ENCODE measurements around the gene ATP8A2. TPM values are rescaled to one million over a fixed set of nuclear protein-coding genes. Genes with fewer than 3 reads are reported as not detected.

The ATP8A2 gene
- total RNA-seq, 4 donors from 2014 or later = 0.13 to 0.24 (median 0.20) TPM

- DNase-seq (ENCODE audit: low spot score in 2 of 2) = no peak
- Histone ChIP-seq H3K36me3 (no peaks in the 10 kb centered on the region), H3K27me3 (no peaks in the 10 kb centered on the region), H3K4me3 (no peak overlapping the region), H3K4me1 (no peaks in the 10 kb centered on the region), H3K27ac (no peak overlapping the region), H3K9me3 (no peaks in the 10 kb centered on the region)
- TF ChIP-seq POLR2A (IDR thresholded peaks at IDR 0.05) = no peak
- no peak for TF ChIP-seq EP300 (IDR thresholded peaks at IDR 0.05)
- TF ChIP-seq POLR2AphosphoS5 (IDR thresholded peaks at IDR 0.05) = no peak
- no peak for TF ChIP-seq CTCF (IDR thresholded peaks at IDR 0.05)
- WGBS = 76% methylated on average over 2 of the region's 2 CpGs
Measured at GRCh38 chr13:25840931-25841330, 469.2 kb downstream of the ATP8A2 start.

- no peaks in the 10 kb centered on the region for H3K27me3 ChIP-seq
- WGBS = 83% methylated on average over 4 of the region's 4 CpGs
- TF ChIP-seq POLR2AphosphoS5 (IDR thresholded peaks at IDR 0.05) (no peak), EP300 (IDR thresholded peaks at IDR 0.05) (no peak), POLR2A (IDR thresholded peaks at IDR 0.05) (no peak), CTCF (IDR thresholded peaks at IDR 0.05) (no peak)
- no peak overlapping the region for H3K4me3 ChIP-seq
- no peaks in the 10 kb centered on the region for H3K4me1 ChIP-seq
- H3K27ac ChIP-seq = no peak overlapping the region
- no peaks in the 10 kb centered on the region for H3K9me3 ChIP-seq
- DNase-seq (ENCODE audit: low spot score in 2 of 2) = no peak
- H3K36me3 ChIP-seq = no peaks in the 10 kb centered on the region
Measured at GRCh38 chr13:25843692-25844091, 471.9 kb downstream of the ATP8A2 start.

GRCh38 chr13:25844559-25845434 is 473.0 kb downstream of the ATP8A2 start:
- H3K4me3 ChIP-seq = no peak overlapping the region
- no peaks in the 10 kb centered on the region for H3K36me3 ChIP-seq
- H3K27ac ChIP-seq = no peak overlapping the region
- 79% methylated on average over 7 of the region's 7 CpGs for WGBS
- no peak for TF ChIP-seq POLR2A (IDR thresholded peaks at IDR 0.05)
- TF ChIP-seq POLR2AphosphoS5 (IDR thresholded peaks at IDR 0.05) = no peak
- no peak for TF ChIP-seq EP300 (IDR thresholded peaks at IDR 0.05)
- no peak for TF ChIP-seq CTCF (IDR thresholded peaks at IDR 0.05)
- no peaks in the 10 kb centered on the region for H3K4me1 ChIP-seq
- DNase-seq (ENCODE audit: low spot score in 2 of 2) = no peak
- H3K27me3 ChIP-seq = no peaks in the 10 kb centered on the region
- H3K9me3 ChIP-seq = no peaks in the 10 kb centered on the region

GRCh38 chr13:25846222-25846984 is 474.6 kb downstream of the ATP8A2 start:
- Histone ChIP-seq H3K27me3 (no peaks in the 10 kb centered on the region), H3K9me3 (no peaks in the 10 kb centered on the region), H3K27ac (no peak overlapping the region), H3K4me3 (no peak overlapping the region), H3K36me3 (no peaks in the 10 kb centered on the region), H3K4me1 (no peaks in the 10 kb centered on the region)
- DNase-seq (ENCODE audit: low spot score in 2 of 2) = no peak
- 89% methylated on average over 4 of the region's 4 CpGs for WGBS
- TF ChIP-seq CTCF (IDR thresholded peaks at IDR 0.05) = no peak
- no peak for TF ChIP-seq POLR2A (IDR thresholded peaks at IDR 0.05)
- no peak for TF ChIP-seq POLR2AphosphoS5 (IDR thresholded peaks at IDR 0.05)
- TF ChIP-seq EP300 (IDR thresholded peaks at IDR 0.05) = no peak

- no peaks in the 10 kb centered on the region for H3K36me3 ChIP-seq
- no peak for TF ChIP-seq EP300 (IDR thresholded peaks at IDR 0.05)
- no peak for TF ChIP-seq CTCF (IDR thresholded peaks at IDR 0.05)
- TF ChIP-seq POLR2AphosphoS5 (IDR thresholded peaks at IDR 0.05) = no peak
- no peak for TF ChIP-seq POLR2A (IDR thresholded peaks at IDR 0.05)
- H3K4me3 ChIP-seq = no peak overlapping the region
- H3K27ac ChIP-seq = no peak overlapping the region
- no peaks in the 10 kb centered on the region for H3K9me3 ChIP-seq
- DNase-seq (ENCODE audit: low spot score in 2 of 2) = no peak
- H3K27me3 ChIP-seq = no peaks in the 10 kb centered on the region
- no peaks in the 10 kb centered on the region for H3K4me1 ChIP-seq
- WGBS = 80% methylated on average over 5 of the region's 5 CpGs
Measured at GRCh38 chr13:25847145-25847544, 475.4 kb downstream of the ATP8A2 start.
